GM19395 (cell line): Measurements from ENCODE around the gene UGT1A7.

ENCODE experiments used
- ATAC-seq: cut with Tn5 transposase; IDR thresholded peaks from one replicate; pipeline ENCODE4 v1.9.1; 2021; ENCODE audit warnings: mild to moderate bottlenecking, moderate library complexity; ENCODE audit not compliant: unreplicated experiment

UGT1A7 gene

DNA sequence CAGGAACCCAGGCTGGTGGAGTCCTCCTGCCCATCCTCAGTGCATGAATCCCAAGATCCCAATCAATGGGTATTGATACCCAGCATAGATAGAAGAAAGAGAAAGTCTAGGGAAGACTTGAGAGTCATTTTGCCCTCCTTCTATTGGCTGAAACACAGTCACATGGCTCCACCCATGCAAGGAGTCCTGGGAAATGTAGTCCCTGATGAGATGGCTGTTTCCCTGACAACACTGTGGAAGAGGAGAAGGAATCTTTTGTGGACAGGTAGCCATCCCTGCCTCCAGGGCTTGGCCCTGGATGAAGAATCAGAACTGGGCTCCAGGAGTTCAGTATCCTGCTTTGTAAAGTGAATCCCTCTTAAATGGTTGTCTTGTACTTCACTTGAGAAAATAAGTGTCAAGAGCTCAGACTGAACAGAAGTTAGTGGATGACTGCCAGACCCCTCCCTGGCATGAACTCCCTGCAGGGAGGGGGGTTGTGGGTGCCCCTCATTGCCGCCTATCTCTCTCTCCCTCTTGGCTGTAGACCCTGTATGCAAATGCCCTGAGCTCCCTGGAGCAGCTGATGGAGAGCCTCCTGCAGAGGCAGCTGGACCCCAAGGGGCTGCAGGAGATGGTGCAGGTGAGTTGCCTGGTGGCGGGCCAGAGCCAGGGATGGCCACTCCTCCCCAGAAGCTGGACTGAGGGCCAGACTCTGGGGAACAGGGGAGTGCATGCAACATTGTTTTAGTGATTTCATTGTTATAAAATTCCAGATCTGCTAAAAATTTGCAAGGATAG lies 132.5 kb downstream of the UGT1A7 start:
- no peak for ATAC-seq

GRCh38 chr2:233815861-233816260 lies 134.2 kb downstream of the UGT1A7 start:
- no peak for ATAC-seq

- ATAC-seq, result no peak
Observed at GRCh38 chr2:233816334-233816733, 134.6 kb downstream of the UGT1A7 start.

DNA sequence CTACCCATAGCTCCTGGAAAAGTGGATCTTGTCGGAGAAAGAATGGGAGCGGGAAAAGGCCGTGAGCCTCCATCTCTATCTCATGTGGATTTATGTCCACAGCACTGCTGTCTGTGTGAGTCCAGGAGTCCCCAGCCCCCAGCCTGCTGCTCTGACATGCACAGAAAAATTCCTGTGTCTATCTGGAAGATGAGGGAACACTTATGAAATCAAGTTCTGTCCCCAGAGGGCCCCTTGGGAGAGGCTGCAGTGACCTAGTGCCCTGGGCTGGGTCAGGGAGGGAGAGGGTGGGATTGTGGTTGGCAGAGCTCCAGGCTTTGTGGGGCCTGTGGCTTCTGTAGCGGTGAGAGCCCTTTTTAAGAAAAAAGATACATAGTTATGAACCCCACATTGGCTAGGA lies 135.1 kb downstream of the UGT1A7 start:
- no peak for ATAC-seq

- ATAC-seq, result no peak
Observed at GRCh38 chr2:233817361-233817911, 135.7 kb downstream of the UGT1A7 start.

DNA sequence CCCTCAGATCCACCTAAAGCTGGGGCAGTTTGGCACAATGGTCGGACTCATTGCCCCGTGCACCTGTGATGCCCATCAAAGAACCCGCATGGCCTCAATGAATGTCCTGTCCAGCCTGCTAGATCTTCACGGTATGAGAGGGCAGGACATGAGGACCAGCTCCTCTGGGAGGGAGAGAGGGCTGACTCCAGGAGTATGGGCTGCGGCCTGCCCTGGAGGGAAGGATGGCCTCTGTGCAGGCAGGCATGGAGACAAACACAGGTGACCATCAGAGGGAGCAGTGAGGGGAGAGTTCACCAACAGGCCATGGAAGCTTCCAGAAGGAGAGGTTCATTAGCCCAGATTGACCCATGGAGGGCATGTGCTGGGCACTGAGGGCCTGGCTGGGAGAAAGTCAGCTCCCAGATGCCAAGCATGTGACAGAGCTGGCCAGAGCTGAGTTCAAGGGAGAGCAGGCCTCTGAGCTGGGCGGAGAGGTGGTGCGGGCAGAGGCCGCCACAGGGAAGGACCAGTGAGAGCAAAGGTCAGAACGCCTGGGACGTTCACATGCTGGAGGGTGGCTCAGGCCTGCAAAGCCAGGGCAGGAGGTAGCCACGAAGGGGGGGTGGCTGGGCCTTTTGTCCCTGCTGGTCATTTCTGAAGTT lies 136.4 kb downstream of the UGT1A7 start:
- no peak for ATAC-seq

DNA sequence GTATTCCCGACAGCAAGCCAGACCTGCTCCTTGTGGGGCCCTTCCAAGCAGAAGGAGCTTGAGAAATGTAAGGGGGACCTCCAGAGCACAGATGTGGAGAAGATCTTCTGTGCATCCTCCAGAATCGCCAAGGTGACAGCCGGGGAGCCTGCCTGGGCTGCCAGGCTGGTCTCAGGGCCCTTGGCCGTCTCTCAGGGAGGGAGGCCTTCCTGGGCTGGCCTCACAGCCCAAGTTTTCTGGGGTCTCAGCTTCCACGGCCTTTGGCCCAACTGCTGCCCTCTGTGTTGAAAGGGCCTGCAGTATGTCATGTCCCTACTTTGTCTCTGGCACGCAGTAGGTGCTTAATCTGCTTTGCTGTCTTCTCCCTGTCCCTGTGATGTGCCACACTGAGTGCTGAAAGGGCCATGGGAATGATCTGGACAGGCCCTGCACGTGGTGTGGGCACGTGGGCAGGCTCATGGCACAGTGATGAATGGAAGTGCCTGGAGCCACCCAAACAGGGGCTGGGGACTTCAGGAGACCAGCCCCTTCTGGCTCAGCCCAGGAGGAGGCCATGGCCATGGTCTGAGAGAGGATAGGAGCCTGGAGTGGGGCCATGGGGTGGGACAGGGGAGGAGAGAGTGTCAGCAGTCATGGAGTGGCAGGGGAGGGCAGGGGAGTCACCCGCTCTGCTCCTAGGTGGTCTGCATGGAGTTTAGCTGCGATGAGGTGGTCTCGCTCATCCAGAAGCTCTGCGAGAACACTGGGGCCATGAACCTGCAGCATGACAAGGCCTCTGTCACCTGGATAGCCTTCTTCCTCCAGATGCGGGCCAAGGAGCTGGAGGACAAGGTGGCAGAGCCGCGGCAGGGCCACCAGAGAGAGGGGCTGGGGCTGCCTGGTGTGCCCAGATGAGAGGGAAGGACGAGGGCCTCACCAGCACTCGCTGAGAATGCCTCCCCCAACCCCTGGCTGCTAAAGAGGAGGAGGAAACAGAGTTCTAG lies 137.2 kb downstream of the UGT1A7 start:
- no peak for ATAC-seq

- no peak for ATAC-seq
Observed at GRCh38 chr2:233819884-233820773, 138.4 kb downstream of the UGT1A7 start.

DNA sequence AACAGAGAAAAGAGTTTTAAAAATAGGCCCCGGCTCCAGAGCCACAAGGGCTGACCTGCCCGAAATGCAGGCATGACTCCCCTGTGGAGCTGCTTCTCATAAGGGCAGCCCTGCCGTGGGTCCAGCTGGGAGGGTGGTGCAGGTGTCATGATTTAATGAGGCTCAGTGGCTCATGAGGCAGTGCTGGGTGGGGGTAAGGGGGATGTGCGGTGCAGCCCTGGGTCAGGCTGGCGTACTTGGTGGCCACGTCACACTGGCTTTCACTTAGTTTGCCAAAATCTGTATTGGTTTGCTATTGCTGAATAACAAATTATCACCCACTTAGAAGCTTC lies 139.0 kb downstream of the UGT1A7 start:
- ATAC-seq, result no peak

DNA sequence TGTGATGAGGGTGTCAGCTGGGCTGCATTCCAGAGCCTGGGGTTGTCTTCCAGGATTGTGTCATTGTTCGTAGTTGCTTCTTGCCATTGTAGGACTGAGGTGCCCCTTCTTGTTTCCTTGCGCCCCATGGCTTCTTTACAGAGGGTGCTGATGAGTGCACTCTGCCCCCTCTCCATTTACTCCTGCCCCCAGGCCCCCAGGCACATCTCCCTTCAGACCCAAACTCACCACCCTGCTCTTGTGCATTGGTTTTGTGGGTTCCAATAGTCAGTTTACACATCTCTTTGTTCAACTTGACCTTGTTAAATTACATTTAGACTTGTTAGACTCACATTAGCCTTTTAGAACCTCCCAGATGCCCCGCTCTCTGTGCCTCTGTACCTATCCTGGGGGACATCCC lies 139.5 kb downstream of the UGT1A7 start:
- no peak for ATAC-seq

DNA sequence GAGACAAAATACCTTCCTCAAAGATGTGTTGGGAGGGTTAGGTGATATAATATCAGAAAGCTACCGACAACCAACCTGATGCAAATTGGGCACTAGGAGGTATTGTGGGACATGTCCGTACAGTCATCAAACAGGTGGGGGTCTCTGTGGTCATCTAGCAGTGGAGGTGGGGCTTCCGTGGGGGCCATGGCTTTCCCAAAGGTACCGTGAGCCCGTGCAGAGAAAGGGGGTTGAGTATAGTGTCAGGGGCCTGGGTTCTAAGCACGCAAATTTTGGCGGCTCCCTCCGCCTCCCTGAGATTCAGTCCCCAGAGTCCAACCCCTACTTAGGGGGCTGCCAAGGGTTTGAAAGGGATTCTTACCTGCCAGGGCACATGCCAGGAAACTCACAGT lies 140.0 kb downstream of the UGT1A7 start:
- ATAC-seq, result no peak

DNA sequence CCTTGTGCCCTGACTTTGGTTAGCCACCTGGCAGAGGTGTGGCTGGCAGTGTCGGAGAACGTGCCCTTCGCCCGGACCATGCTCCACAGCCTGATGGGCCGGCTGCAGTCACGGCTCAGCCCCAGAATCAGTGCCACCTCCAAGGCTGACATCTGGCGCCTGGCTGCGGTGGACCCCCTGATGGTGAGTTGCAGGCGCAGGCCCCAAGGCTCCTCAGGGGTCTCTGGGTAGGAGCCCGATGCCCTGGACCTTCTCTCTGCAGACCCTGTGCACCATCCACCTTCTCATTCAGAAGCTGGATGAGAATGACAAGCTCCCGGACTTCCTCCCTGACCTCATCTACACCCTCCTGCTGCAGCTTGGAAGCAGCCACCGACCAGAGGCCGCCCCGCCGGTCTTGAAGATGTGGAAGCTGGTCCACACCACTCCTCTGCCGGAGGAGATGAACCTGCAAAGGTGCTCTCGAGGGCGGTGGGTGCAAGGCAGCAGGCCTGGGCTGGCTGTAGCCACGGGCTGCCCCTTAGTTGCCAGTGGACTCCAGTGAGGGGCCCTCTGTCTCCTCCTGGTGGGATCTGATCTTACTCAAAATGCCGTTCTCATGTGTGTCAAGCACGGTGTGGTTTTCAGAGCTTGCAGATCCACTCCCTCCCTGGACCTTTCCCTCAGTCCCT lies 140.5 kb downstream of the UGT1A7 start:
- no peak for ATAC-seq
